CD14-positive monocyte (primary cell): ENCODE measurements around the gene MYL2. TPM values are rescaled to one million over a fixed set of nuclear protein-coding genes. Genes with fewer than 3 reads are reported as not detected.

Source experiments
- DNase-seq, 3 donors: peaks; one replicate each; pipeline ENCODE4 v3.0.0-alpha.2; 2011 to 2022
- H2AFZ ChIP-seq: 2 replicates; pipeline ENCODE4 v1.6.0; 2012; ENCODE audit warnings: mild to moderate bottlenecking, low read depth, low read length, inconsistent platforms; ENCODE audit not compliant: insufficient read depth, poor library complexity, severe bottlenecking
- H3K27ac ChIP-seq, 2 donors: 1 replicate in 1 of 2; 2 replicates in 1 of 2; pipeline ENCODE4 v1.5.1; 2012 to 2013; ENCODE audit warnings: low read length in 2 of 2, control low read depth in 1 of 2, inconsistent platforms in 1 of 2, low read depth in 1 of 2, mild to moderate bottlenecking in 1 of 2
- H3K27me3 ChIP-seq, 2 donors: one replicate each; pipeline versions ENCODE4 v1.6.0 to v1.6.1; 2011 to 2013; ENCODE audit warnings: low read length in 2 of 2; ENCODE audit not compliant: control insufficient read depth in 2 of 2, insufficient read depth in 2 of 2
- H3K36me3 ChIP-seq, 2 donors: replicated peaks in 1 of 2; 1 replicate in 1 of 2; 2 replicates in 1 of 2; pipeline versions ENCODE4 v1.5.1 to v1.6.1; 2012 to 2013; ENCODE audit warnings: low read length in 2 of 2, control low read depth in 1 of 2, inconsistent platforms in 1 of 2, mild to moderate bottlenecking in 1 of 2; ENCODE audit not compliant: insufficient read depth in 2 of 2, control insufficient read depth in 1 of 2
- H3K4me1 ChIP-seq, 2 donors: 1 replicate in 1 of 2; 2 replicates in 1 of 2; pipeline versions ENCODE4 v1.5.1 to v1.6.1; 2012 to 2013; ENCODE audit warnings: low read length in 2 of 2, control low read depth in 1 of 2, inconsistent platforms in 1 of 2, mild to moderate bottlenecking in 1 of 2, moderate library complexity in 1 of 2; ENCODE audit not compliant: insufficient read depth in 2 of 2, control insufficient read depth in 1 of 2
- H3K4me2 ChIP-seq: replicated peaks from 2 replicates; pipeline ENCODE3; 2012; ENCODE audit warnings: low read length, moderate library complexity, mild to moderate bottlenecking; ENCODE audit not compliant: poor library complexity, severe bottlenecking; ENCODE audit errors: extremely low read depth
- H3K4me3 ChIP-seq, 3 experiments: fragments of 200-600 bp in 1 of 3; sonication (generic) in 1 of 3; replicated peaks in 1 of 3; 1 replicate in 2 of 3; 2 replicates in 1 of 3; pipeline ENCODE4 v1.5.1; 2011 to 2013; ENCODE audit warnings: low read length in 3 of 3, mild to moderate bottlenecking in 3 of 3, control low read depth in 2 of 3, low read depth in 2 of 3, inconsistent platforms in 1 of 3, moderate library complexity in 1 of 3
- H3K79me2 ChIP-seq: 2 replicates; pipeline ENCODE4 v1.6.0; 2012; ENCODE audit warnings: mild to moderate bottlenecking, control low read depth, inconsistent platforms, low read length, moderate library complexity; ENCODE audit not compliant: insufficient read depth
- H3K9ac ChIP-seq: 2 replicates; pipeline ENCODE4 v1.6.0; 2017; ENCODE audit warnings: low read length, mild to moderate bottlenecking; ENCODE audit not compliant: insufficient read depth, poor library complexity, severe bottlenecking
- H3K9me3 ChIP-seq, 2 donors: replicated peaks in 1 of 2; 1 replicate in 1 of 2; 2 replicates in 1 of 2; pipeline versions ENCODE4 v1.5.1 to v1.6.1; 2012 to 2013; ENCODE audit warnings: low read length in 2 of 2, control low read depth in 1 of 2; ENCODE audit not compliant: control insufficient read depth in 1 of 2, insufficient read depth in 1 of 2
- H4K20me1 ChIP-seq: 2 replicates; pipeline ENCODE4 v1.6.0; 2012; ENCODE audit warnings: mild to moderate bottlenecking, low read length, control low read depth, moderate library complexity; ENCODE audit not compliant: insufficient read depth
- H3K27ac Mint-ChIP-seq, 7 donors: one replicate each; pipeline ENCODE4 v1.8.0; 2020; ENCODE audit warnings: mild to moderate bottlenecking in 7 of 7, mixed read lengths in 7 of 7, moderate library complexity in 6 of 7, inconsistent platforms in 2 of 7
- H3K27me3 Mint-ChIP-seq, 3 donors: one replicate each; pipeline ENCODE4 v1.8.0; 2021 to 2022; ENCODE audit warnings: low read depth in 3 of 3, mild to moderate bottlenecking in 3 of 3, mixed read lengths in 3 of 3, moderate library complexity in 3 of 3, inconsistent platforms in 1 of 3
- H3K36me3 Mint-ChIP-seq, 2 donors: one replicate each; pipeline ENCODE4 v1.8.0; 2020; ENCODE audit warnings: mixed read lengths in 2 of 2, inconsistent platforms in 1 of 2, mild to moderate bottlenecking in 1 of 2
- H3K4me1 Mint-ChIP-seq: one replicate; pipeline ENCODE4 v1.8.0; 2020; ENCODE audit warnings: mild to moderate bottlenecking, mixed read lengths
- H3K4me3 Mint-ChIP-seq, 2 donors: one replicate each; pipeline ENCODE4 v1.8.0; 2020; ENCODE audit warnings: mild to moderate bottlenecking in 2 of 2, mixed read lengths in 2 of 2, moderate library complexity in 1 of 2
- H3K9me3 Mint-ChIP-seq, 7 donors: one replicate each; pipeline ENCODE4 v1.8.0; 2020 to 2022; ENCODE audit warnings: mixed read lengths in 7 of 7, mild to moderate bottlenecking in 6 of 7, moderate library complexity in 6 of 7, inconsistent platforms in 2 of 7
- WGBS: methylation state at CpG from one replicate; pipeline ENCODE4 v1.1.5; 2013; ENCODE audit warnings: missing lambda C conversion rate; ENCODE audit not compliant: insufficient coverage; 5-methylcytosine and 5-hydroxymethylcytosine counted together
- intact Hi-C, 2 donors: fragments of 100-400 bp; cut with micrococcal nuclease; formaldehyde crosslinking; loops; one replicate each; pipeline versions ENCODE4 v1.15.0 to v1.15.1; 2023
- polyA plus RNA-seq, 3 donors: library from polyadenylated mRNA; depleted of rRNA in 1 of 3; unstranded in 2 of 3; stranded (reverse) in 1 of 3; fragments of 300-500 nt in 2 of 3; fragments of >200 nt in 1 of 3; fragmentation: Illumina TruSeq in 2 of 3; gene quantifications; 1 replicate in 2 of 3; 2 replicates in 1 of 3; pipeline ENCODE4 v1.2.3, GENCODE V29; 2012 to 2021
- TF ChIP-seq, protein P1 (sequence below): fragments of 200-600 bp; IDR thresholded peaks from one replicate; pipeline ENCODE4 v1.8.0; 2022; ENCODE audit warnings: antibody characterized with exemption, mild to moderate bottlenecking

Gene MYL2
- polyA plus RNA-seq, 3 donors = not detected

DNA sequence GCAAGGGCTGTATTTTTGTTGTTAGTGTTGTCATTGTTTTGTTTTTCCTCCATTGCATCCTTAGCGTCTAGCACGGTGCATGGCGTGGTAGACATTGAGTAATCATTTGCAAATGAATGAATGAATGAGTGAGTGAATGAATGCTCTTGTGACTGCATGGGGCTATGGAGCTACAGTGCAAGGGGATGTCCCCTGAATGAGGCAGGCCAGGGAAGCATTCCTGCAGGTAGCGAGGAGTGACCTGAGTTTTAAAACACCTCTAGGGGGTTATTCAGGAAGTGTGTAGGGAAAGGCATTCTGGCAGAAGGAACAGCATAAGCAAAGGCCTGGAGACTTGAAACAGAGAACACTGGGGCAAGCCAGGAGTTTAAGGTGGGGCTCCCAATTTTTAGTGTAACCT, 16.9 kb downstream of the MYL2 start:
- Histone ChIP-seq H3K4me2 (no peak overlapping the region), H3K4me3 (no peak overlapping the region), H3K36me3 (no peaks in the 10 kb centered on the region), H3K4me1 (no peaks in the 10 kb centered on the region), H4K20me1 (no peaks in the 10 kb centered on the region), H3K79me2 (no peaks in the 10 kb centered on the region), H2AFZ (no peak overlapping the region), H3K27me3 (no peaks in the 10 kb centered on the region), H3K9me3 (no peaks in the 10 kb centered on the region), H3K27ac (no peak overlapping the region), H3K9ac (no peak overlapping the region)
- Mint-ChIP-seq H3K4me3 (no peak overlapping the region), H3K9me3 (no peaks in the 10 kb centered on the region), H3K27me3 (peaks cover 0 to 5% (median 0%) of the 10 kb centered on the region in 3 donors), H3K36me3 (no peaks in the 10 kb centered on the region), H3K4me1 (peaks cover 12% of the 10 kb centered on the region), H3K27ac (no peak overlapping the region)
- intact Hi-C loops = no loop called here
- WGBS = 97% methylated on average over 4 of the region's 4 CpGs
- DNase-seq = no peak
- TF ChIP-seq, protein P1, sequence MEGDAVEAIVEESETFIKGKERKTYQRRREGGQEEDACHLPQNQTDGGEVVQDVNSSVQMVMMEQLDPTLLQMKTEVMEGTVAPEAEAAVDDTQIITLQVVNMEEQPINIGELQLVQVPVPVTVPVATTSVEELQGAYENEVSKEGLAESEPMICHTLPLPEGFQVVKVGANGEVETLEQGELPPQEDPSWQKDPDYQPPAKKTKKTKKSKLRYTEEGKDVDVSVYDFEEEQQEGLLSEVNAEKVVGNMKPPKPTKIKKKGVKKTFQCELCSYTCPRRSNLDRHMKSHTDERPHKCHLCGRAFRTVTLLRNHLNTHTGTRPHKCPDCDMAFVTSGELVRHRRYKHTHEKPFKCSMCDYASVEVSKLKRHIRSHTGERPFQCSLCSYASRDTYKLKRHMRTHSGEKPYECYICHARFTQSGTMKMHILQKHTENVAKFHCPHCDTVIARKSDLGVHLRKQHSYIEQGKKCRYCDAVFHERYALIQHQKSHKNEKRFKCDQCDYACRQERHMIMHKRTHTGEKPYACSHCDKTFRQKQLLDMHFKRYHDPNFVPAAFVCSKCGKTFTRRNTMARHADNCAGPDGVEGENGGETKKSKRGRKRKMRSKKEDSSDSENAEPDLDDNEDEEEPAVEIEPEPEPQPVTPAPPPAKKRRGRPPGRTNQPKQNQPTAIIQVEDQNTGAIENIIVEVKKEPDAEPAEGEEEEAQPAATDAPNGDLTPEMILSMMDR = no peak

DNA sequence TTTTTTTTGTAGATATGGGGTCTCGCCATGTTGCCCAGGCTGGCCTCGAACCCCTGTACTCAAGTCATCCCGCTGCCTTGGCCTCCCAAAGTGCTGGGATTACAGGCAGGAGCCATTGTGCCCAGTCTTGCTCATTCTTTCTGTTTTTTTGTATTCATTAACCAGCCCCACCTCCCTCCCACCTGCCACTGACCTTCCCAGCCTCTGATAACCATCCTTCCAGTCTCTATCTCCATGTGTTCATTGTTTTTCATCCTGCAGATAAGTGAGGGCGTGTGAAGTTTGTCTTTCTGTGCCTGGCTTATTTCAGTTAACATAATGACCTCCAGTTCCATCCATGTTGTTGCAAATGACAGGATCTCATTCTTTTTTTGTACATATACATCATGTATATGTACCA, 19.0 kb downstream of the MYL2 start:
- Mint-ChIP-seq H3K27me3 (peaks cover 0 to 2% (median 0%) of the 10 kb centered on the region in 3 donors), H3K27ac (no peak overlapping the region), H3K4me3 (no peak overlapping the region), H3K9me3 (no peaks in the 10 kb centered on the region), H3K4me1 (peaks cover 3% of the 10 kb centered on the region), H3K36me3 (no peaks in the 10 kb centered on the region)
- H3K9ac ChIP-seq = no peak overlapping the region
- no peak overlapping the region for H3K27ac ChIP-seq
- H3K9me3 ChIP-seq = no peaks in the 10 kb centered on the region
- no peak for DNase-seq
- H3K4me3 ChIP-seq = no peak overlapping the region
- no peak overlapping the region for H2AFZ ChIP-seq
- intact Hi-C loops = no loop called here
- WGBS = 93% methylated on average over 4 of the region's 4 CpGs
- H3K36me3 ChIP-seq = no peaks in the 10 kb centered on the region
- no peaks in the 10 kb centered on the region for H3K27me3 ChIP-seq
- no peaks in the 10 kb centered on the region for H4K20me1 ChIP-seq
- H3K4me1 ChIP-seq = no peaks in the 10 kb centered on the region
- TF ChIP-seq, protein P1 = no peak
- no peaks in the 10 kb centered on the region for H3K79me2 ChIP-seq
- no peak overlapping the region for H3K4me2 ChIP-seq
